Natural killer cell treated with Interleukin-12 subunit alpha and Interleukin-12 subunit beta and Interleukin-15 and Interleukin-18, amount 100 ng/mL, for 72 hours (primary cell): ENCODE results near the gene BLMH. TPM values are rescaled to one million over a fixed set of nuclear protein-coding genes. Genes with fewer than 3 reads are reported as not detected.

Experiments
- ATAC-seq, 2 donors: fragments of 150-1000 bp; cut with Tn5 transposase in 1 of 2; sonication (Bioruptor Pico), chemical (Tn5 transposase) in 1 of 2; 2 replicates each; pipeline ENCODE4 v1.10.0; 2021
- DNase-seq: peaks from one replicate; pipeline ENCODE4 v3.0.0; 2022; ENCODE audit warnings: low spot score
- H3K27ac Mint-ChIP-seq, 2 donors: 1 replicate in 1 of 2; 2 replicates in 1 of 2; pipeline ENCODE4 v1.8.0; 2022; ENCODE audit warnings: mixed read lengths in 2 of 2, mild to moderate bottlenecking in 1 of 2, moderate library complexity in 1 of 2
- H3K27me3 Mint-ChIP-seq, 2 donors: 1 replicate in 1 of 2; 2 replicates in 1 of 2; pipeline ENCODE4 v1.8.0; 2022; ENCODE audit warnings: mixed read lengths in 2 of 2
- H3K36me3 Mint-ChIP-seq: one replicate; pipeline ENCODE4 v1.8.0; 2022; ENCODE audit warnings: mixed read lengths
- H3K4me1 Mint-ChIP-seq, 2 donors: 1 replicate in 1 of 2; 2 replicates in 1 of 2; pipeline ENCODE4 v1.8.0; 2022; ENCODE audit warnings: low read depth in 2 of 2, mixed read lengths in 2 of 2, mild to moderate bottlenecking in 1 of 2
- H3K4me3 Mint-ChIP-seq: one replicate; pipeline ENCODE4 v1.8.0; 2022; ENCODE audit warnings: mixed read lengths
- H3K9me3 Mint-ChIP-seq: 2 replicates; pipeline ENCODE4 v1.8.0; 2022; ENCODE audit warnings: mixed read lengths
- total RNA-seq, 2 donors: library from RNA; stranded (reverse); gene quantifications; one replicate each; pipeline ENCODE4 v1.2.3, GENCODE V29; 2022

BLMH gene
- total RNA-seq: 10 to 100 TPM; 52.5 to 97.5 TPM

GRCh38 chr17:30291543-30292285, at the start of gene BLMH:
BLMH (minus strand) TSS chr17:30291944; CDS start chr17:30291819, 125 bp downstream.
- Mint-ChIP-seq H3K27ac (peak within 1 kb of the TSS; percentile 74 to 85), H3K4me3 (peak within 1 kb of the TSS; percentile 88), H3K27me3 (no peaks in the 10 kb centered on the region), H3K9me3 (no peaks in the 10 kb centered on the region), H3K36me3 (peaks cover 12% of the 10 kb centered on the region), H3K4me1 (peaks cover 12% of the 10 kb centered on the region in 2 donors)
- ATAC-seq (peak; percentile 95 to 98), DNase-seq (peak; percentile 91)

GRCh38 chr17:30340801-30341356, 49.1 kb upstream of the BLMH start:
- peaks cover 2% of the 10 kb centered on the region for H3K9me3 Mint-ChIP-seq
- no peaks in the 10 kb centered on the region for H3K36me3 Mint-ChIP-seq
- ATAC-seq (no peak), DNase-seq (no peak)
- no peaks in the 10 kb centered on the region for H3K27me3 Mint-ChIP-seq
- H3K4me1 Mint-ChIP-seq: peaks cover 17 to 21% of the 10 kb centered on the region in 2 donors
- H3K27ac Mint-ChIP-seq: peak overlapping the region in 1 of 2 donors; percentile 70
- H3K4me3 Mint-ChIP-seq: no peak overlapping the region

- H3K27ac Mint-ChIP-seq: no peak overlapping the region
- no peaks in the 10 kb centered on the region for H3K27me3 Mint-ChIP-seq
- peaks cover 2% of the 10 kb centered on the region for H3K9me3 Mint-ChIP-seq
- peaks cover 15 to 18% of the 10 kb centered on the region in 2 donors for H3K4me1 Mint-ChIP-seq
- no peak for DNase-seq
- ATAC-seq: no peak
- H3K4me3 Mint-ChIP-seq: no peak overlapping the region
- no peaks in the 10 kb centered on the region for H3K36me3 Mint-ChIP-seq
Observed at GRCh38 chr17:30339086-30339485, 47.3 kb upstream of the BLMH start.

- no peak for ATAC-seq
- no peak for DNase-seq
- Mint-ChIP-seq H3K27ac (no peak overlapping the region), H3K4me1 (peaks cover 22 to 29% of the 10 kb centered on the region in 2 donors), H3K4me3 (no peak overlapping the region), H3K9me3 (peaks cover 2% of the 10 kb centered on the region), H3K27me3 (no peaks in the 10 kb centered on the region), H3K36me3 (no peaks in the 10 kb centered on the region)
Observed at GRCh38 chr17:30337393-30337999, 45.8 kb upstream of the BLMH start.

GRCh38 chr17:30336369-30337171, 44.8 kb upstream of the BLMH start:
- Mint-ChIP-seq H3K9me3 (peaks cover 2% of the 10 kb centered on the region), H3K27me3 (no peaks in the 10 kb centered on the region), H3K36me3 (no peaks in the 10 kb centered on the region), H3K4me1 (peaks cover 25 to 37% of the 10 kb centered on the region in 2 donors), H3K27ac (no peak overlapping the region), H3K4me3 (no peak overlapping the region)
- ATAC-seq (peak in 1 of 2 donors; percentile 39), DNase-seq (peak; percentile 79)

GRCh38 chr17:30334421-30334820, 42.7 kb upstream of the BLMH start:
- no peaks in the 10 kb centered on the region for H3K27me3 Mint-ChIP-seq
- no peak overlapping the region for H3K27ac Mint-ChIP-seq
- H3K4me1 Mint-ChIP-seq: peaks cover 26 to 36% of the 10 kb centered on the region in 2 donors
- DNase-seq (no peak), ATAC-seq (no peak)
- peaks cover 2% of the 10 kb centered on the region for H3K9me3 Mint-ChIP-seq
- H3K4me3 Mint-ChIP-seq: no peak overlapping the region
- H3K36me3 Mint-ChIP-seq: no peaks in the 10 kb centered on the region

GRCh38 chr17:30333503-30334360, 42.0 kb upstream of the BLMH start, which contains the start of gene TMIGD1:
TMIGD1 (minus strand) TSS chr17:30334057; CDS start chr17:30332133, 1,924 bp downstream.
- ATAC-seq (no peak), DNase-seq (no peak)
- H3K4me3 Mint-ChIP-seq: peak within 1 kb of the TSS; percentile 72
- peaks cover 2% of the 10 kb centered on the region for H3K9me3 Mint-ChIP-seq
- H3K27me3 Mint-ChIP-seq: no peaks in the 10 kb centered on the region
- peak within 1 kb of the TSS; percentile 69 to 75 for H3K27ac Mint-ChIP-seq
- no peaks in the 10 kb centered on the region for H3K36me3 Mint-ChIP-seq
- H3K4me1 Mint-ChIP-seq: peaks cover 26 to 36% of the 10 kb centered on the region in 2 donors

GRCh38 chr17:30332057-30332542, 40.4 kb upstream of the BLMH start:
- H3K4me3 Mint-ChIP-seq: peak overlapping the region; percentile 72
- peak overlapping the region; percentile 69 to 75 for H3K27ac Mint-ChIP-seq
- peaks cover 26 to 36% of the 10 kb centered on the region in 2 donors for H3K4me1 Mint-ChIP-seq
- ATAC-seq (peak; percentile 89 to 96), DNase-seq (no peak)
- H3K36me3 Mint-ChIP-seq: no peaks in the 10 kb centered on the region
- H3K27me3 Mint-ChIP-seq: peaks cover 0 to 3% of the 10 kb centered on the region in 2 donors
- H3K9me3 Mint-ChIP-seq: peaks cover 2% of the 10 kb centered on the region

GRCh38 chr17:30326809-30327208, 35.1 kb upstream of the BLMH start:
- Mint-ChIP-seq H3K9me3 (no peaks in the 10 kb centered on the region), H3K4me1 (peaks cover 22 to 27% of the 10 kb centered on the region in 2 donors), H3K36me3 (no peaks in the 10 kb centered on the region), H3K4me3 (no peak overlapping the region), H3K27ac (no peak overlapping the region), H3K27me3 (peaks cover 0 to 6% of the 10 kb centered on the region in 2 donors)
- DNase-seq (no peak), ATAC-seq (no peak)

- DNase-seq (no peak), ATAC-seq (no peak)
- peak overlapping the region in 1 of 2 donors; percentile 34 for H3K27ac Mint-ChIP-seq
- H3K4me3 Mint-ChIP-seq: no peak overlapping the region
- H3K9me3 Mint-ChIP-seq: no peaks in the 10 kb centered on the region
- H3K36me3 Mint-ChIP-seq: no peaks in the 10 kb centered on the region
- peaks cover 0 to 6% of the 10 kb centered on the region in 2 donors for H3K27me3 Mint-ChIP-seq
- peaks cover 15 to 18% of the 10 kb centered on the region in 2 donors for H3K4me1 Mint-ChIP-seq
Observed at GRCh38 chr17:30324723-30325122, 33.0 kb upstream of the BLMH start.

GRCh38 chr17:30323895-30324319, 32.2 kb upstream of the BLMH start:
- H3K4me1 Mint-ChIP-seq: peaks cover 15 to 18% of the 10 kb centered on the region in 2 donors
- H3K27me3 Mint-ChIP-seq: peaks cover 0 to 9% of the 10 kb centered on the region in 2 donors
- peak overlapping the region; percentile 40 for H3K4me3 Mint-ChIP-seq
- H3K27ac Mint-ChIP-seq: peak overlapping the region; percentile 14 to 34
- ATAC-seq (peak; percentile 86 to 92), DNase-seq (no peak)
- H3K36me3 Mint-ChIP-seq: no peaks in the 10 kb centered on the region
- H3K9me3 Mint-ChIP-seq: no peaks in the 10 kb centered on the region

- Mint-ChIP-seq H3K27me3 (peaks cover 0 to 9% of the 10 kb centered on the region in 2 donors), H3K27ac (peak overlapping the region; percentile 14 to 34), H3K4me3 (peak overlapping the region; percentile 40), H3K4me1 (peaks cover 15 to 18% of the 10 kb centered on the region in 2 donors), H3K9me3 (no peaks in the 10 kb centered on the region), H3K36me3 (no peaks in the 10 kb centered on the region)
- no peak for DNase-seq
- ATAC-seq: no peak
Observed at GRCh38 chr17:30323262-30323894, 31.6 kb upstream of the BLMH start.
